HG03565 (cell line): ENCODE data around the gene NCOA3.
"Not testable (repeated sequence)": the region's sequence is repeated elsewhere in the genome, so short reads cannot be mapped to it uniquely, and the experiment has no call there.

Experiments
- ATAC-seq: cut with Tn5 transposase; IDR thresholded peaks from one replicate; pipeline ENCODE4 v1.9.1; 2021; ENCODE audit warnings: mild to moderate bottlenecking, moderate library complexity; ENCODE audit not compliant: unreplicated experiment

The NCOA3 gene

DNA sequence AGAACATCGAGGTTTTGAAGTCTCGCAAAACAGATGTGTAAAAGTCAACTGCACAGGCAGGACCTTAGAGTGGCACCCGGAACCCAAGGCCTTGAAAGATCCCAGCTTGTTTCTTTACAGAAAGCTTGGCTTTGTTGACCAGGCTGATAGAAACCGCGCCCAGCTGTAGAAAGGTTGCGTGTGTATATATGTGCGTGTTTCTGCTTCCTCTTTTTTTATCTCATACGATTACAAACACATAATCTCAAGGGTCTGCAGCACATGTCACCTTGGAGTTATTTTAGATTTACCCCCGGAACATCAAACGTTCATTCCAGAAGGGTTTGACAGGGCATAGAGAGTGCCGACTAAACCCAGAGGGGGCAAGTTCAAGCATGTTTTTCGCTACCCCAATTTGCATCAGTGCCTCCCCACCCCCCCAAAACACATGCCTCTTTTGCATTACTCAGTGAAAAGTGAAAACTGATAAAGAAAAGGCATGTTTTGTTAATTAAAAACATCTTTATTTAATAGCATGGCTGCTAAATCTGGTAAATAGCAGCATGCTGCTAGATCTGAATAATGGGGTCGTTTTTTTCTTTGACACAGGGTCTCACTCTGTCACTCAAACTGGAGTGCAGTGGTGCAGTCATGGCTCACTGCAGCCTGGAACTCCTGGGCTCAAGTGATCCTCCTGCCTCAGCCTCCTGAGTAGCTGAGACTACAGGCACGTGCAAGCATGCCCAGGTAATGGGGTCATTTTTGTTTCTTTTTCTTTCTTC, 33.2 kb upstream of the NCOA3 start:
- no peak for ATAC-seq

DNA sequence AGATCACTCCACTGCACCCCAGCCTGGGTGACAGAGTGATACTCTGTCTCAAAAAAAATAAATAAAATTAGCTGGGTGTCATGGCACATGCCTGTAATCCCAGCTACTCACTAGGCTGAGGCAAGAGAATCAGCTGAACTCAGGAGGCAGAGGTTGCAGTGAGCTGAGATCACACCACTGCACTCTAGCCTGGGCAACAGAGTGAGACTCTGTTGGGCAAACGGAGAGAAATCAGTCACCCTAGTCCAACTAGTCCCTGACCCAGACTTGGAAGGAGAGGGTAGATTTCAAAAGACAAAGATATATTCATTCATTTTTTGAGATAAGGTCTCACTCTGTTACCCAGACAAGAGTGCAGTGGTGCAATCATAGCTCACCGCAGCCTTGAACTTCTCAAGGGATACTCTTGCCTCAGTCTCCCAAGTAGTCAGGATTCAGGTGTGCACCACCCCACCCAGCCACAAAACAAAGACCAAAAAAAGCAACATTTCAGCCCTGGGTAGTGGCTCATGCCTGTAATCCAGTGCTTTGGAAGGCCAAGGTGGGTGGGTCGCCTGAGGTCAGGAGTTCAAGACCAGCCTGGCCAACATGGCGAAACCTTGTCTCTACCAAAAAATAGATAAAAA, 26.2 kb upstream of the NCOA3 start:
- ATAC-seq: no peak

GRCh38 chr20:47476452-47476851, 25.2 kb upstream of the NCOA3 start:
- no peak for ATAC-seq

DNA sequence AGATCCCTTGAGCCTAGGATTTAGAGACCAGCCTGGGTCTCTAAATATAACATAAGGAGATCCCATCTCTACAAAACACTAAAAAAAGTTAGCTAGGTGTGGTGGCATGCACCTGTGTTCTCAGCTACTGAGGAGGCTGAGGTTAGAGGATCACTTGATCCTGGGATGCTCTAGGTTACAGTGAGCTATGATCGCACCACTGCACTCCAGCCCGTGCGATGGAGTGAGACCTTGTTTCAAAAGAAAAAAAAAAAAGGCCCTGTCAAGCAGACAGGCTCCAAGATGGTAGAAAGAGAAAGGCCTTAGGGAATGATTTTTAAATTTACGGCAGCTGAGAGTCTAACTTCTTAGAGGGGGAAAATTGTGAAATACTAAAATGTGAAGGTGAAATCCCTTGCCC, 22.6 kb upstream of the NCOA3 start:
- no peak for ATAC-seq

DNA sequence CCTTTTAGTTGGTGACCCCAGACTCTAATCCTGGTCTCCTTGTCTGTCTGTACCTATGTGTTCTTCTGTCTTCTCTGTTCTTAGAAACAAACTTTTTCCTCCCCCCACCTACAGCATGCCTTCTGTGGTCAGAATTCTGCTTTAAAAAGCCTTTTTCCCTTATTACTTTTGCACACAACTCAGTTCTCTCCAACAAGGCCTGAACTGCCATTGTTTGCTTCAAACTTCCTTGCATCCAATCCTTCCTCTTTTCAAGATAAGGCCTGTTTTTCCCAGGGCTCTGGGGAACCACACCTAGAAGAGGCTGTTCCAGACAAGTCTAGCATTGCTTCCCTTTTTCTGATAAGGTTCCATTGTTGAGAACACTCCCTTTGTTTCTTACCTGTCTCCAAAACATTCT, 22.2 kb upstream of the NCOA3 start:
- no peak for ATAC-seq

GRCh38 chr20:47480239-47480638, 21.4 kb upstream of the NCOA3 start:
- no peak for ATAC-seq

GRCh38 chr20:47480705-47481104, 21.0 kb upstream of the NCOA3 start:
- no peak for ATAC-seq

DNA sequence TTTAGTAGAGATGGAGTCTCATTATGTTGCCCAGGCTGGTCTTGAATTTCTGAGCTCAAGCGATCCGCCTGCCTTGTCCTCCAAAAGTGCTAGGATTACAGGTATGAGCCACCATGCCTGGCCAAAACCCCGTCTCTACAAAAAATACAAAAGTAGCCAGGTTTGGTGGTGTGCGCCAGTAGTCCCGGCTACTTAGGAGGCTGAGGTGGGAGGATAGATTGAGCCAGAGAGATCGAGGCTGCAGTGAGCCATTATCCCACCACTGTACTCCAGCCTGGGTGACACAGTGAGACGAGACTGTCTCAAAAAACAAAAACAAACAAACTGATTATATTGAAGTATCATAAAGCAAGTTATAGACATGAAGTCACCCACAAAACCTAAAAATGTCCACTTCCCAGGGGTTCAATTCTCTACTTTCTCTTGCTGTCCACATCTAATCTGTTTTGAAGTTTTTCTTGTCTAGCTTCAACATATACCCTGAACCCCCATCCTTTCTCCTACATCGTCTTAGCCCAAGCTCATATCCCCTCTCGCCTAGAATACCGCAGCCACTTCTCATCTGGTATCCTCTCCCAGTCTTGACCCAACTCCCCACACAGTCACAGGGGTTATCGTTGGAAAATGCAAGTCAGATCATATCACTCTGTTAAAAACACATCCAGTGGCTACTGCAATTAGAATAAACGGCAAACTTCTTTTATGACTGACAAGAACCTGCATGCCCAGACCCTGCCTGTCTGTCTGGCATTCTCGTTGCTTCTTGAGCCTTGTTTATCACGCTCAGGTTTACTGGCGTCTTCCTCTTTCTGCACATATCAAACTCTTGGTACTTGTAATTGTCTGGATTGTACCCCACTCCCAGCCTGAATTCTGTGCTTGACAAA, 20.1 kb upstream of the NCOA3 start:
- no peak for ATAC-seq

DNA sequence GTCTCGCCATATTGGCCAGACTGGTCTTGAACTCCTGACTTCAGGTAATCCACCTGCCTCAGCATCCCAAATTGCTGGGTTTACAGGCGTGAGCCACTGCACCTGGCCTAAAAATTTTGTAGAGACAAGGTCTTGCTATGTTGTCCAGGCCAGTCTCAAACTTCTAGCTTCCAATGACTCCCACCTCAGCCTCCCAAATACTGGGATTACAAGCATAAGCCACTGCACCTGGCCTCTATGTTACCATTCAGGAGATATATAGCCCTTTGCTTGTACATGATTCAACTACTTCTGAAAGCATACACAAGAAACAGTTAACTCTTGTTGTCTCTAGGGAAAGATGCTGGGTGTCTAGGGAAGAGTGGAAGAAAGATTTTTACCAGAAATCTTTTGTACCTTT, 19.0 kb upstream of the NCOA3 start:
- no peak for ATAC-seq

DNA sequence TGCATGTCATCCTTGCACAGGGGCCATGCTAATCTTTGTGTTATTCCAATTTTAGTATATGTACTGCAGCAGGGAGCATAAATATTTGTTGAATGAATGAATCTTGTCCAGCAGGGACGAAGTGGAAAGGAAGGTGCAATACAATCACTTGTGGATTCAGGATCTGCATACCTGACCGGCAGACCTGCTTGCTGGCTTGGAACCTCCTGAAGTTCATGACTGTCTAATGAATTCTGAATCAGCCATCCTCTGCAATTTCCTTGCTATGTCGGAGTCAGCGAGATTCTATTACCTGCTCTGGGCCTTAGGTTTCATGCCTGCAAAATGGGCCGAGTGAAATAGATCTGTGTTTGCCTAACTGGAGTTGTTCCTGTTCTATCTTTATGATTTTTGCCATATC, 17.4 kb upstream of the NCOA3 start:
- no peak for ATAC-seq

DNA sequence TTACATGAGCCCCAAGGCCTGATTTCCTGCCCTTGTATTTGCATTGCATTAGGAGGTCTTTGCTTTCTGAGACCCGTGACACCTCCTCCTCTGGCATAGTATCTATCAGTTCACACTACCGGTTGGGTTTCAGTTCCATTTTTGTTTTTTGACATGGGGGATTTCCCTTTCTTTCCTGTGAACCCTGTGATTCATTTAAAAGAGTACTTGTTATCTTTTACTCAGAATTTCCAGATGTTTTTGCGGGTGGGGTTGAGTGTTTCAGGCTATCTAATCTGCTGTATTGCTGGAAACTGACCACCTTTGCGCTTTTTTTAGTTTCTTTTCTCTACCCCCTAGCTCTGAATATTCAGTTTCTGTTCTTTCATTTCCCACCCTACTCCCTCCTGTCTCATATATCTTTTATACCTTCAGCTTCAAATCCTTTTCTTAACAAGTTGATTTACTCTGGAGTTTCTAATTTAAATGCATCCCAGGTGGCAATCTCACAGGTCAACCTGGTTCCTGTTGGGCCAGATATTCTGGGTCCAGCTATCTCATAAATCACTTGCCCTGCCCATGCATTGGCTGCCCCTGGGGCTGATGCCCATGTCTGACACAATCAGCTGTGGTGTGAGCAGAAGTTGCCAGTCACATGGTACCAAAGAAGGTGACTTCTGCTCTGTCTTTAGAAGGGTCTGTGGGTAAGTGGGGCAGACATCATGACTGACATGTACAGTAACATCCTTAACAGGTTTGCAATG, 14.3 kb upstream of the NCOA3 start:
- ATAC-seq: peak; percentile 69

DNA sequence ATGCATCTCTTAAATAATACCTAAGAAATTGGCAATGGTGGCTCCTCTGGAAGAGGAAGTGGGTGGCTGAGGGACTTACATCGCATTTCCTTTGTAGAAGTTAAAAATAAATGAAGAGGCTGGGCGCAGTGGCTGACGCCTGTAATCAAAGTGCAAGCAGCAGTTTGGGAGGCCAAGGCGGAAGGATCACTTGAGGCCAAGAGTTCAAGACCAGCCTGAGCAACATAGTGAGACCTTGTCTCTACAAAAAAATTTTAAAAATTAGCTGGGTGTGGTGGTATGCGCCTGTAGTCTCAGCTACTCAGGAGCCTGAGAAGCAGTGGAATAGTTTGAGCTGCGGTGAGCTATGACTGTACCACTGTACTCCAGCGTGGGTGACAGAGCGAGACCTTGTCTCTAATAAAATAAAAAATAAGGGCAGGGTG, 12.2 kb upstream of the NCOA3 start:
- ATAC-seq: no peak

GRCh38 chr20:47490795-47491194, 10.9 kb upstream of the NCOA3 start:
- ATAC-seq: no peak

- ATAC-seq: no peak
Observed at GRCh38 chr20:47492284-47492683, 9.4 kb upstream of the NCOA3 start.

GRCh38 chr20:47493175-47493962, 8.3 kb upstream of the NCOA3 start:
- ATAC-seq: no peak

GRCh38 chr20:47493963-47494293, 7.8 kb upstream of the NCOA3 start:
- ATAC-seq: no peak

DNA sequence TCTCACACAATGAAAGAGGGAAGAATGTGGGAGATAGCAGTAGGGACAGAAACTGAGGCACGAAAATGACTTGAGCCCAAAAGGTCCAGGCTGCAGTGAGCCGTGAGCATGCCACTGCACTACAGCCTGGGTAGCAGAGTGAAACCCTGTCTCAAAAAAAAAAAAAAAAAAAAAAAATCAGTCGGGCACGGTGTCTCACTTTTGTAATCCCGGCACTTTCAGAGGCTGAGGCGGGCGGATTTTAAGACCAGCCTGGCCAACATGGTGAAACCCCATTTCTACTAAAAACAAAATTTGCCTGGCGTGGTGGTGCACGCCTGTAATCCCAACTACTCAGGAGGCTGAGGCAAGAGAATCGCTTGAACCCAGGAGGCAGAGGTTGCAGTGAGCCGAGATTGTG, 7.1 kb upstream of the NCOA3 start:
- ATAC-seq: not testable (repeated sequence)

DNA sequence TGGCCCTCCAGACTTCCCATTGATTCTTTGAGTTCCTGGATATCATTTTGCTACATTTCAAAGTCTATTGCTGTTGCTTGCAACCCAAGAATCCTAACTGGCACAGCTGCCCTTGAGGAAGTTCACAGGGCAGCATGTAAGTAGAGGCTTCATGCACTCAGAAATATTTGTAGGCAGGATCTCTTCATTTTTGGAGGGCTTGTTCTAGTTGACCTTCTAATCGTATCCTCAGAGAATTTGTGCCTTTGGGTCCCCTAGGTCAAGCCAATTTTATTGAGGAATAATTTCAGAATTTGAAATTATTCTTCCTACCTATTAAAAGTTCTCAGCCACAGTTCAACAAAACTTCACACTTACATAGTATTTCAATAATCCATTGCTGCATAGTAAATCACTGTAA, 5.6 kb upstream of the NCOA3 start:
- ATAC-seq: no peak

GRCh38 chr20:47498606-47499005, 3.1 kb upstream of the NCOA3 start:
- no peak for ATAC-seq

GRCh38 chr20:47499053-47499452, 2.6 kb upstream of the NCOA3 start:
- ATAC-seq: no peak
